SJCRH30 (cell line): ENCODE results near the gene ATP6V0B. TPM values are rescaled to one million over a fixed set of nuclear protein-coding genes. Genes with fewer than 3 reads are reported as not detected.

ENCODE experiments used
- DNase-seq, 2 experiments: peaks; one replicate each; pipeline ENCODE4 v3.0.0-alpha.2; 2015 to 2020
- H3K27ac ChIP-seq: fragments of 250-450 bp; sonication (Bioruptor Pico); 2 replicates; pipeline ENCODE4 v1.5.1; 2020; ENCODE audit warnings: mild to moderate bottlenecking, moderate library complexity
- H3K27me3 ChIP-seq: fragments of 250-450 bp; sonication (Bioruptor Pico); 2 replicates; pipeline ENCODE4 v1.5.1; 2020; ENCODE audit warnings: mild to moderate bottlenecking, moderate library complexity
- H3K36me3 ChIP-seq: fragments of 250-450 bp; sonication (Bioruptor Pico); 2 replicates; pipeline ENCODE4 v1.5.1; 2020; ENCODE audit warnings: mild to moderate bottlenecking, moderate library complexity
- H3K4me1 ChIP-seq: fragments of 250-450 bp; sonication (Bioruptor Pico); 2 replicates; pipeline ENCODE4 v1.5.1; 2020; ENCODE audit warnings: mild to moderate bottlenecking, moderate library complexity
- H3K4me3 ChIP-seq: fragments of 250-450 bp; sonication (Bioruptor Pico); 2 replicates; pipeline ENCODE4 v1.5.1; 2020; ENCODE audit warnings: mild to moderate bottlenecking, moderate library complexity
- H3K9me3 ChIP-seq: fragments of 250-450 bp; sonication (Bioruptor Pico); replicated peaks from 2 replicates; pipeline ENCODE4 v1.5.1; 2020; ENCODE audit warnings: mild to moderate bottlenecking, moderate library complexity
- total RNA-seq: library from RNA; depleted of rRNA; stranded (reverse); fragments of >200 nt; shearing (Covaris generic); gene quantifications from 2 replicates; pipeline ENCODE4 v1.2.3, GENCODE V29; 2014

The ATP6V0B gene
- total RNA-seq, 1 experiment from 2014 or later, result 89.7 TPM

- H3K4me3 ChIP-seq, result no peak overlapping the region
- no peaks in the 10 kb centered on the region for H3K9me3 ChIP-seq
Observed at GRCh38 chr1:43937179-43937865, 37.4 kb upstream of the ATP6V0B start.

GRCh38 chr1:43938383-43938782 is 36.4 kb upstream of the ATP6V0B start:
- H3K36me3 ChIP-seq, result no peaks in the 10 kb centered on the region
- no peak for DNase-seq
- H3K4me3 ChIP-seq, result no peak overlapping the region
- H3K9me3 ChIP-seq, result no peaks in the 10 kb centered on the region
- peaks cover 10% of the 10 kb centered on the region for H3K4me1 ChIP-seq
- no peak overlapping the region for H3K27ac ChIP-seq
- H3K27me3 ChIP-seq, result no peaks in the 10 kb centered on the region

More at GRCh38 chr1:43937179-43937865, 37.4 kb upstream of the ATP6V0B start:
- Histone ChIP-seq H3K27ac (no peak overlapping the region), H3K36me3 (no peaks in the 10 kb centered on the region), H3K27me3 (no peaks in the 10 kb centered on the region), H3K4me1 (peaks cover 13% of the 10 kb centered on the region)
- no peak for DNase-seq

GRCh38 chr1:43938892-43939587 is 35.7 kb upstream of the ATP6V0B start:
- Histone ChIP-seq H3K27me3 (no peaks in the 10 kb centered on the region), H3K36me3 (no peaks in the 10 kb centered on the region), H3K9me3 (no peaks in the 10 kb centered on the region), H3K4me1 (peaks cover 10% of the 10 kb centered on the region), H3K27ac (no peak overlapping the region), H3K4me3 (no peak overlapping the region)
- DNase-seq, result no peak

GRCh38 chr1:43942411-43942810 is 32.3 kb upstream of the ATP6V0B start:
- Histone ChIP-seq H3K27me3 (no peaks in the 10 kb centered on the region), H3K4me1 (no peaks in the 10 kb centered on the region; the same call in 1 of the 2 replicates), H3K27ac (no peak overlapping the region), H3K9me3 (no peaks in the 10 kb centered on the region), H3K36me3 (no peaks in the 10 kb centered on the region), H3K4me3 (no peak overlapping the region)
- DNase-seq, result no peak

- Histone ChIP-seq H3K9me3 (no peaks in the 10 kb centered on the region), H3K27ac (no peak overlapping the region), H3K4me1 (no peaks in the 10 kb centered on the region; the same call in 1 of the 2 replicates), H3K27me3 (no peaks in the 10 kb centered on the region), H3K4me3 (no peak overlapping the region), H3K36me3 (no peaks in the 10 kb centered on the region)
- no peak for DNase-seq
Observed at GRCh38 chr1:43944860-43945259, 29.9 kb upstream of the ATP6V0B start.

- Histone ChIP-seq H3K4me1 (no peaks in the 10 kb centered on the region; the same call in 1 of the 2 replicates), H3K27me3 (no peaks in the 10 kb centered on the region), H3K27ac (no peak overlapping the region; the same call in 1 of the 2 replicates), H3K9me3 (no peaks in the 10 kb centered on the region), H3K4me3 (peak overlapping the region; percentile 69), H3K36me3 (no peaks in the 10 kb centered on the region)
- no peak for DNase-seq
Observed at GRCh38 chr1:43945674-43946235, 29.0 kb upstream of the ATP6V0B start.

- Histone ChIP-seq H3K4me1 (no peaks in the 10 kb centered on the region; the same call in 1 of the 2 replicates), H3K36me3 (no peaks in the 10 kb centered on the region), H3K27me3 (no peaks in the 10 kb centered on the region), H3K9me3 (no peaks in the 10 kb centered on the region), H3K27ac (peak within 1 kb of the TSS; percentile 99), H3K4me3 (peak within 1 kb of the TSS; percentile 69)
- DNase-seq, result peak; percentile 98
Observed at GRCh38 chr1:43946236-43947060, 28.3 kb upstream of the ATP6V0B start, which contains the start of gene IPO13. IPO13 (plus strand) TSS chr1:43946950; CDS start chr1:43947601, 651 bp downstream.

- no peak for DNase-seq
- Histone ChIP-seq H3K4me3 (peak overlapping the region; percentile 69), H3K9me3 (no peaks in the 10 kb centered on the region), H3K27me3 (no peaks in the 10 kb centered on the region), H3K4me1 (no peaks in the 10 kb centered on the region; the same call in 1 of the 2 replicates), H3K27ac (peak overlapping the region; percentile 99), H3K36me3 (no peaks in the 10 kb centered on the region)
Observed at GRCh38 chr1:43947061-43947873, 27.5 kb upstream of the ATP6V0B start.

GRCh38 chr1:43947874-43948437 is 26.8 kb upstream of the ATP6V0B start:
- no peak overlapping the region for H3K27ac ChIP-seq
- no peak for DNase-seq
- H3K4me3 ChIP-seq, result peak overlapping the region; percentile 69
- H3K27me3 ChIP-seq, result no peaks in the 10 kb centered on the region
- no peaks in the 10 kb centered on the region for H3K36me3 ChIP-seq
- no peaks in the 10 kb centered on the region; the same call in 1 of the 2 replicates for H3K4me1 ChIP-seq
- H3K9me3 ChIP-seq, result no peaks in the 10 kb centered on the region

GRCh38 chr1:43949678-43950077 is 25.1 kb upstream of the ATP6V0B start:
- Histone ChIP-seq H3K9me3 (no peaks in the 10 kb centered on the region), H3K36me3 (no peaks in the 10 kb centered on the region), H3K27me3 (no peaks in the 10 kb centered on the region), H3K4me3 (no peak overlapping the region), H3K4me1 (no peaks in the 10 kb centered on the region; the same call in 1 of the 2 replicates), H3K27ac (no peak overlapping the region)
- no peak for DNase-seq

- Histone ChIP-seq H3K9me3 (no peaks in the 10 kb centered on the region), H3K27ac (no peak overlapping the region), H3K4me1 (no peaks in the 10 kb centered on the region; the same call in 1 of the 2 replicates), H3K36me3 (no peaks in the 10 kb centered on the region), H3K27me3 (no peaks in the 10 kb centered on the region), H3K4me3 (no peak overlapping the region)
- no peak for DNase-seq
Observed at GRCh38 chr1:43951021-43951985, 23.5 kb upstream of the ATP6V0B start.

GRCh38 chr1:43952731-43953346 is 21.9 kb upstream of the ATP6V0B start:
- H3K4me1 ChIP-seq, result no peaks in the 10 kb centered on the region; the same call in 1 of the 2 replicates
- DNase-seq, result peak; percentile 27 to 30
- H3K9me3 ChIP-seq, result no peaks in the 10 kb centered on the region
- H3K36me3 ChIP-seq, result 0 out of 2 replicates have a peak, but pooled peaks cover 2% of the 10 kb centered on the region
- H3K27ac ChIP-seq, result no peak overlapping the region
- H3K4me3 ChIP-seq, result no peak overlapping the region
- no peaks in the 10 kb centered on the region for H3K27me3 ChIP-seq
